Measurements from ENCODE around the gene PRPF31. TPM values are rescaled to one million over a fixed set of nuclear protein-coding genes. Genes with fewer than 3 reads are reported as not detected.

PRPF31 gene
- total RNA-seq (2021) (109 and 115 TPM in 2 replicates), Bru-seq, nascent RNA (percentile 60 among the genes with signal in this experiment), BruChase-seq, experiment 1, labeled RNA remaining after a 2-hour chase (percentile 62 among the genes with signal in this experiment), BruChase-seq, experiment 2, labeled RNA remaining after a 6-hour chase (percentile 78 among the genes with signal in this experiment)
- long read RNA-seq, transcript PRPF31-201 (14 exons, 2,126 nt), result major isoform, 277 of 372 reads
- long read RNA-seq, partial matches to known transcripts, result 45 of 372 reads
- long read RNA-seq, other reads (novel, unspliced or antisense), result 48 of 372 reads

- H3K36me3 ChIP-seq (ENCODE audit: insufficient read depth, low read length, poor library complexity, severe bottlenecking), result peaks cover 25% of the 10 kb centered on the region
- peak within 1 kb of the TSS; percentile 93 for H3K27ac ChIP-seq (ENCODE audit: low read depth, low read length, poor library complexity, severe bottlenecking)
- H3K4me3 ChIP-seq (ENCODE audit: low read depth, low read length, poor library complexity, severe bottlenecking), result peak within 1 kb of the TSS; percentile 70
- TSS peak; percentile 86 for BruUV-seq (replicated peaks)
- POLR2A ChIA-PET (ENCODE audit: low non-redundant PET), result interaction anchor here (0.5 to 0.7 kb wide), 3 partner anchors 8 to 44 kb away, joined by 3 to 14 read pairs (median 3); partner anchors contain the start of gene LENG1
- CTCF ChIA-PET, result interaction anchor here (0.5 to 1.4 kb wide), 2 partner anchors 85 to 315 kb away, joined by 3 to 8 read pairs; no protein-coding TSS in a partner anchor
- peaks cover 7% of the 10 kb centered on the region for H3K4me1 ChIP-seq (ENCODE audit: insufficient read depth, low read length, poor library complexity, severe bottlenecking)
- no peaks in the 10 kb centered on the region for H3K27me3 ChIP-seq (replicated peaks; ENCODE audit: insufficient read depth, low read depth, low read length, poor library complexity)
- DNase-seq (ENCODE audit: low spot score), result peak; percentile 99
- intact Hi-C loops (cut with micrococcal nuclease; ENCODE audit: unreplicated experiment), result no loop called here
- no peaks in the 10 kb centered on the region for H3K9me3 ChIP-seq (ENCODE audit: low read depth, low read length, poor library complexity, severe bottlenecking)
- TF ChIP-seq CTCF (conservative IDR thresholded peaks at IDR 0.05; ENCODE audit: low read depth, low read length) (no peak), EZH2 (IDR thresholded peaks at IDR 0.05; ENCODE audit: borderline replicate concordance, low read depth, low read length, poor library complexity, severe bottlenecking) (no peak)
These were observed at the start of gene PRPF31, which contains the start of gene TFPT for GRCh38 chr19:54115109-54116063. TSS of gene PRPF31 (plus strand) at chr19:54115754. CDS start at chr19:54118279, 2,525 bp downstream. TSS of gene TFPT (minus strand) at chr19:54115657. CDS start at chr19:54115269, 388 bp downstream.

GRCh38 chr19:54069470-54069869, 46.1 kb upstream of the PRPF31 start:
- ChIA-PET POLR2A (ENCODE audit: low non-redundant PET) (no interaction called here), CTCF (no interaction called here)
- TF ChIP-seq EZH2 (IDR thresholded peaks at IDR 0.05; ENCODE audit: borderline replicate concordance, low read depth, low read length, poor library complexity, severe bottlenecking), result no peak
- no peak for TF ChIP-seq CTCF (conservative IDR thresholded peaks at IDR 0.05; ENCODE audit: low read depth, low read length)
- no peak overlapping the region for H3K27ac ChIP-seq (ENCODE audit: low read depth, low read length, poor library complexity, severe bottlenecking)
- H3K4me3 ChIP-seq (ENCODE audit: low read depth, low read length, poor library complexity, severe bottlenecking), result no peak overlapping the region
- intact Hi-C loops (cut with micrococcal nuclease; ENCODE audit: unreplicated experiment), result no loop called here
- DNase-seq (ENCODE audit: low spot score), result no peak
- H3K9me3 ChIP-seq (ENCODE audit: low read depth, low read length, poor library complexity, severe bottlenecking), result no peaks in the 10 kb centered on the region
- no TSS peak for BruUV-seq (replicated peaks)
- H3K4me1 ChIP-seq (ENCODE audit: insufficient read depth, low read length, poor library complexity, severe bottlenecking), result no peaks in the 10 kb centered on the region
- no peaks in the 10 kb centered on the region for H3K27me3 ChIP-seq (replicated peaks; ENCODE audit: insufficient read depth, low read depth, low read length, poor library complexity)
- no peaks in the 10 kb centered on the region for H3K36me3 ChIP-seq (ENCODE audit: insufficient read depth, low read length, poor library complexity, severe bottlenecking)

GRCh38 chr19:54073829-54074228, 41.7 kb upstream of the PRPF31 start:
- CTCF ChIA-PET, result no interaction called here
- BruUV-seq (replicated peaks), result no TSS peak
- TF ChIP-seq CTCF (conservative IDR thresholded peaks at IDR 0.05; ENCODE audit: low read depth, low read length) (no peak), EZH2 (IDR thresholded peaks at IDR 0.05; ENCODE audit: borderline replicate concordance, low read depth, low read length, poor library complexity, severe bottlenecking) (no peak)

More at GRCh38 chr19:54073829-54074228, 41.7 kb upstream of the PRPF31 start:
- no peaks in the 10 kb centered on the region for H3K27me3 ChIP-seq (replicated peaks; ENCODE audit: insufficient read depth, low read depth, low read length, poor library complexity)
- H3K36me3 ChIP-seq (ENCODE audit: insufficient read depth, low read length, poor library complexity, severe bottlenecking), result no peaks in the 10 kb centered on the region
- intact Hi-C loops (cut with micrococcal nuclease; ENCODE audit: unreplicated experiment), result no loop called here
- POLR2A ChIA-PET (ENCODE audit: low non-redundant PET), result no interaction called here
- DNase-seq (ENCODE audit: low spot score), result no peak
- H3K9me3 ChIP-seq (ENCODE audit: low read depth, low read length, poor library complexity, severe bottlenecking), result no peaks in the 10 kb centered on the region
- no peak overlapping the region for H3K27ac ChIP-seq (ENCODE audit: low read depth, low read length, poor library complexity, severe bottlenecking)
- H3K4me3 ChIP-seq (ENCODE audit: low read depth, low read length, poor library complexity, severe bottlenecking), result no peak overlapping the region
- H3K4me1 ChIP-seq (ENCODE audit: insufficient read depth, low read length, poor library complexity, severe bottlenecking), result no peaks in the 10 kb centered on the region

All from A673 (cell line).